NCI-H510A treated with DMSO at 0.1 percent for 48 hours (cell line): ENCODE data around the gene EVI5L.
"Not testable (repeated sequence)": the region's sequence is repeated elsewhere in the genome, so short reads cannot be mapped to it uniquely, and the experiment has no call there.

Source experiments
- DNase-seq: peaks from one replicate; lab custom pipeline; 2025; lab: John Stamatoyannopoulos, UW

The EVI5L gene

GRCh38 chr19:7829561-7830271 is at the start of gene EVI5L:
EVI5L (plus strand) TSS chr19:7830218; CDS start chr19:7846543, 16,325 bp downstream.
- peak; percentile 99 for DNase-seq

GRCh38 chr19:7781157-7781556 is 48.9 kb upstream of the EVI5L start:
- no peak for DNase-seq

- no peak for DNase-seq
Measured at GRCh38 chr19:7783991-7784423, 46.0 kb upstream of the EVI5L start.

GRCh38 chr19:7784856-7785255 is 45.2 kb upstream of the EVI5L start:
- no peak for DNase-seq

- no peak for DNase-seq
Measured at GRCh38 chr19:7787141-7787540, 42.9 kb upstream of the EVI5L start.

- no peak for DNase-seq
Measured at GRCh38 chr19:7787602-7788177, 42.3 kb upstream of the EVI5L start.

GRCh38 chr19:7788178-7788932 is 41.7 kb upstream of the EVI5L start:
- no peak for DNase-seq

GRCh38 chr19:7788933-7789323 is 41.1 kb upstream of the EVI5L start:
- no peak for DNase-seq

- no peak for DNase-seq
Measured at GRCh38 chr19:7789447-7789846, 40.6 kb upstream of the EVI5L start.

GRCh38 chr19:7790416-7790815 is 39.6 kb upstream of the EVI5L start:
- DNase-seq = no peak

- no peak for DNase-seq
Measured at GRCh38 chr19:7792281-7792680, 37.7 kb upstream of the EVI5L start.

- DNase-seq = not testable (repeated sequence)
Measured at GRCh38 chr19:7792701-7793100, 37.3 kb upstream of the EVI5L start.

GRCh38 chr19:7793493-7793892 is 36.5 kb upstream of the EVI5L start:
- DNase-seq = no peak

GRCh38 chr19:7795555-7796161 is 34.4 kb upstream of the EVI5L start:
- no peak for DNase-seq

GRCh38 chr19:7799640-7800355 is 30.2 kb upstream of the EVI5L start:
- peak; percentile 45 for DNase-seq

- DNase-seq = no peak
Measured at GRCh38 chr19:7801020-7801570, 28.9 kb upstream of the EVI5L start.

GRCh38 chr19:7806234-7806633 is 23.8 kb upstream of the EVI5L start:
- no peak for DNase-seq

- DNase-seq = no peak
Measured at GRCh38 chr19:7806876-7807275, 23.1 kb upstream of the EVI5L start.

GRCh38 chr19:7808108-7808507 is 21.9 kb upstream of the EVI5L start:
- no peak for DNase-seq

- DNase-seq = no peak
Measured at GRCh38 chr19:7811989-7812388, 18.0 kb upstream of the EVI5L start.

GRCh38 chr19:7815325-7815724 is 14.7 kb upstream of the EVI5L start:
- DNase-seq = no peak

GRCh38 chr19:7816040-7816439 is 14.0 kb upstream of the EVI5L start:
- DNase-seq = not testable (repeated sequence)
